GM18499 (cell line): Measurements from ENCODE around the gene CSDE1.

ENCODE experiments used
- ATAC-seq: cut with Tn5 transposase; IDR thresholded peaks from one replicate; pipeline ENCODE4 v1.9.1; 2021; ENCODE audit warnings: moderate number of reproducible peaks; ENCODE audit not compliant: insufficient read depth, unreplicated experiment

The CSDE1 gene

DNA sequence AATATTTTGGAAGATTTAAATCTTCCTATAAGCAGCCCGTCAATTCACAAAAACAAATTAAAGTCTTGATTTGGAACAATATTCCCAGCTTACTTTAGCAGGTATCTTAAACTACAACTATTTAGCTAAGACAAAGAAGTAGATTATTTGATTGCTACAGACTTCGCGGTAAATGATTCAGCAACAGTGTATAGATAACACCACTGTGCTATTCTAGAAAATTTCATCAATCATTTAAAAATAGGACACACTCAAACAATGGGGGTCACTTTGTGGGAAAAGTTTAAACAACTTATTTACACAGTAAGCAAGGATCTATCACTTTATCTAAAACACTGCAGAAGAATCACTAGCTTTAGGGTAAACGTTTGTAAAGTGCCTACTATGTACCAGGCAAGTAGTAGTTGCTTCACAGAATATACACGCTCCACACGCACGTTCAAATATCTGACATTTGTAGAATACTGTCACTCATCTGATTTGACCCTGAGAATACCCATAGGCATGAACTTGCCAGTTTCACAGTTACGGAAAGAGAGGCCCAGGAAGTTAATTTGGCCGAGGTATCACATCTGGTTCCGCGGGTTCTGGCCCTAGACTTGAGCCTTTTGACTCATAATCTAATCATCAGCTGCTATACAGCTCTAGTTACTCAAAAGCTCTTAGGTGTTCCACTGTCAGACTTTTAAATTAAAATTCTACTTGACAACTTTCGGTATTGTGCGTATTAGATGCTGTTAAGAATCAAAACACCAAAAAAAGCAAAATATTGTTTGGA is 88.8 kb downstream of the CSDE1 start:
- ATAC-seq = no peak

DNA sequence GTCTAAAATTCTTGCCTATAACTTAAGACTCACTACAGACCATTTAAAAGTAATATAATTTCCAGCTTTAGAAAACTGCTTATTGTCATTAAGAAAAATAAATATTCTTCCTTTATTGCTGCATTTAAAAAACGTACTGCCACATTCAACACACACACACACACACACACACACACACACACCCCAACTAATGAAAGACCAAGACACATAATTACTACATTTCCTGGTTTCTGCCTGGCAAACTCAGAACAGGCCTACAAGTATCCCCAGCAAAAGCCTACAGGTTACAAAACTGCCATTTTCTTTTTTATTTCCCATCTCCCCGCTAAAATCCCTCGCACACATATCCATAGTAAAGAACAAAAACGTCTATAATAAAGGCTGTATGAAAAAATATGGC is 89.4 kb downstream of the CSDE1 start:
- ATAC-seq = no peak

- ATAC-seq = no peak
Measured at GRCh38 chr1:114666954-114667353, 90.8 kb downstream of the CSDE1 start.
